Smooth muscle cell of the brain vasculature (primary cell): ENCODE measurements around the gene SLC39A9.

Source experiments
- DNase-seq: peaks from one replicate; pipeline ENCODE4 v3.0.0-alpha.2; 2012; ENCODE audit warnings: low read depth, low spot score

SLC39A9 gene

GRCh38 chr14:69499436-69499835 is 100.9 kb downstream of the SLC39A9 start:
- DNase-seq = no peak

GRCh38 chr14:69500096-69500495 is 101.6 kb downstream of the SLC39A9 start:
- DNase-seq = no peak

- DNase-seq = no peak
Observed at GRCh38 chr14:69500736-69501135, 102.2 kb downstream of the SLC39A9 start.

GRCh38 chr14:69501423-69501838 is 102.9 kb downstream of the SLC39A9 start:
- DNase-seq = no peak

GRCh38 chr14:69504775-69505174 is 106.3 kb downstream of the SLC39A9 start:
- no peak for DNase-seq

- DNase-seq = no peak
Observed at GRCh38 chr14:69505338-69506240, 107.1 kb downstream of the SLC39A9 start.

- DNase-seq = no peak
Observed at GRCh38 chr14:69506241-69506595, 107.7 kb downstream of the SLC39A9 start.
